Fibroblast of lung (primary cell): ENCODE data around the gene CABLES1.

Experiments
- CTCF ChIP-seq, 2 donors: IDR thresholded peaks in 1 of 2; conservative IDR thresholded peaks in 1 of 2; 1 replicate in 1 of 2; 2 replicates in 1 of 2; pipeline ENCODE4 v1.5.1; 2011 to 2012; ENCODE audit warnings: low read length in 2 of 2, control low read depth in 1 of 2, inconsistent platforms in 1 of 2, low read depth in 1 of 2, mild to moderate bottlenecking in 1 of 2
- EZH2 ChIP-seq: IDR thresholded peaks from 2 replicates; pipeline ENCODE4 v1.5.1; 2012; ENCODE audit warnings: low read length, control low read depth, mild to moderate bottlenecking; ENCODE audit errors: missing control alignments

- TF ChIP-seq CTCF (conservative IDR thresholded peaks at IDR 0.05 in 1 of 2, IDR thresholded peaks at IDR 0.05 in 1 of 2; ENCODE audit: low read depth in 1 of 2, low read length in 2 of 2) (no peak), EZH2 (no peak)
Measured at GRCh38 chr18:23173912-23174311, 38.6 kb downstream of the CABLES1 start.
